ENCODE measurements around the gene AP1S3.

DNA sequence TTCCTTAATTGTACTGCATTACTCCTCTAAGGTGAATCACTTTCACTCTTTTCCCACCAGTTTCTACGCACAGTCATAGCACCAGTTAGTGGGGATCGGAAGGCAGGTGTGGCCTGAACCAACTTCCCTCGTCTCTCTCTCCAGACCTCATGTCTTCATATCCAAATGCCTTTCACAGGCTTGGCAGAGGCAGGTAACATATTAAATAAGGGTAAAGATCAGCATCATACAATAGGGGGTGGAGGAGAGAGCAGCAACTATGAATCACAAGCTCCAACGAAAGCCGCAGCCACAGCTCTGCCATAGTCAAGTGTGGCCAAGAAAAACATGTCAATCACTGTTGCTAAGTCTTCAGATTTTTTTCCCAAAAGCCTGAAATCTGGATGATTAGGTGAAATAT is 40.3 kb downstream of the AP1S3 start:
- TF ChIP-seq, protein P1, sequence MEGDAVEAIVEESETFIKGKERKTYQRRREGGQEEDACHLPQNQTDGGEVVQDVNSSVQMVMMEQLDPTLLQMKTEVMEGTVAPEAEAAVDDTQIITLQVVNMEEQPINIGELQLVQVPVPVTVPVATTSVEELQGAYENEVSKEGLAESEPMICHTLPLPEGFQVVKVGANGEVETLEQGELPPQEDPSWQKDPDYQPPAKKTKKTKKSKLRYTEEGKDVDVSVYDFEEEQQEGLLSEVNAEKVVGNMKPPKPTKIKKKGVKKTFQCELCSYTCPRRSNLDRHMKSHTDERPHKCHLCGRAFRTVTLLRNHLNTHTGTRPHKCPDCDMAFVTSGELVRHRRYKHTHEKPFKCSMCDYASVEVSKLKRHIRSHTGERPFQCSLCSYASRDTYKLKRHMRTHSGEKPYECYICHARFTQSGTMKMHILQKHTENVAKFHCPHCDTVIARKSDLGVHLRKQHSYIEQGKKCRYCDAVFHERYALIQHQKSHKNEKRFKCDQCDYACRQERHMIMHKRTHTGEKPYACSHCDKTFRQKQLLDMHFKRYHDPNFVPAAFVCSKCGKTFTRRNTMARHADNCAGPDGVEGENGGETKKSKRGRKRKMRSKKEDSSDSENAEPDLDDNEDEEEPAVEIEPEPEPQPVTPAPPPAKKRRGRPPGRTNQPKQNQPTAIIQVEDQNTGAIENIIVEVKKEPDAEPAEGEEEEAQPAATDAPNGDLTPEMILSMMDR (IDR thresholded peaks at IDR 0.05), result no peak
- TF ChIP-seq, protein P2, sequence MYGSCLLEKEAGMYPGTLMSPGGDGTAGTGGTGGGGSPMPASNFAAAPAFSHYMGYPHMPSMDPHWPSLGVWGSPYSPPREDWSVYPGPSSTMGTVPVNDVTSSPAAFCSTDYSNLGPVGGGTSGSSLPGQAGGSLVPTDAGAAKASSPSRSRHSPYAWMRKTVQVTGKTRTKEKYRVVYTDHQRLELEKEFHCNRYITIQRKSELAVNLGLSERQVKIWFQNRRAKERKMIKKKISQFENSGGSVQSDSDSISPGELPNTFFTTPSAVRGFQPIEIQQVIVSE (CRISPR knock-in tag; IDR thresholded peaks at IDR 0.05; ENCODE audit: borderline replicate concordance), result no peak
- no peak for TF ChIP-seq GTF2I (CRISPR knock-in tag; conservative IDR thresholded peaks at IDR 0.05)
- TF ChIP-seq, protein P3, sequence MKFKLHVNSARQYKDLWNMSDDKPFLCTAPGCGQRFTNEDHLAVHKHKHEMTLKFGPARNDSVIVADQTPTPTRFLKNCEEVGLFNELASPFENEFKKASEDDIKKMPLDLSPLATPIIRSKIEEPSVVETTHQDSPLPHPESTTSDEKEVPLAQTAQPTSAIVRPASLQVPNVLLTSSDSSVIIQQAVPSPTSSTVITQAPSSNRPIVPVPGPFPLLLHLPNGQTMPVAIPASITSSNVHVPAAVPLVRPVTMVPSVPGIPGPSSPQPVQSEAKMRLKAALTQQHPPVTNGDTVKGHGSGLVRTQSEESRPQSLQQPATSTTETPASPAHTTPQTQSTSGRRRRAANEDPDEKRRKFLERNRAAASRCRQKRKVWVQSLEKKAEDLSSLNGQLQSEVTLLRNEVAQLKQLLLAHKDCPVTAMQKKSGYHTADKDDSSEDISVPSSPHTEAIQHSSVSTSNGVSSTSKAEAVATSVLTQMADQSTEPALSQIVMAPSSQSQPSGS (CRISPR knock-in tag; IDR thresholded peaks at IDR 0.05; ENCODE audit: borderline replicate concordance, low read depth), result no peak
- no peak for TF ChIP-seq SMAD3 (CRISPR knock-in tag; IDR thresholded peaks at IDR 0.05; ENCODE audit: borderline replicate concordance)
- TF ChIP-seq, protein P4, sequence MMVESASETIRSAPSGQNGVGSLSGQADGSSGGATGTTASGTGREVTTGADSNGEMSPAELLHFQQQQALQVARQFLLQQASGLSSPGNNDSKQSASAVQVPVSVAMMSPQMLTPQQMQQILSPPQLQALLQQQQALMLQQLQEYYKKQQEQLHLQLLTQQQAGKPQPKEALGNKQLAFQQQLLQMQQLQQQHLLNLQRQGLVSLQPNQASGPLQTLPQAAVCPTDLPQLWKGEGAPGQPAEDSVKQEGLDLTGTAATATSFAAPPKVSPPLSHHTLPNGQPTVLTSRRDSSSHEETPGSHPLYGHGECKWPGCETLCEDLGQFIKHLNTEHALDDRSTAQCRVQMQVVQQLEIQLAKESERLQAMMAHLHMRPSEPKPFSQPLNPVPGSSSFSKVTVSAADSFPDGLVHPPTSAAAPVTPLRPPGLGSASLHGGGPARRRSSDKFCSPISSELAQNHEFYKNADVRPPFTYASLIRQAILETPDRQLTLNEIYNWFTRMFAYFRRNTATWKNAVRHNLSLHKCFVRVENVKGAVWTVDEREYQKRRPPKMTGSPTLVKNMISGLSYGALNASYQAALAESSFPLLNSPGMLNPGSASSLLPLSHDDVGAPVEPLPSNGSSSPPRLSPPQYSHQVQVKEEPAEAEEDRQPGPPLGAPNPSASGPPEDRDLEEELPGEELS (CRISPR knock-in tag; IDR thresholded peaks at IDR 0.05), result no peak
